GF-D8 (cell line): Measurements from ENCODE around the gene LUC7L.
"Not testable (repeated sequence)": the region's sequence is repeated elsewhere in the genome, so short reads cannot be mapped to it uniquely, and the experiment has no call there.

ENCODE experiments used
- DNase-seq: peaks from one replicate; lab custom pipeline; 2025; lab: John Stamatoyannopoulos, UW

The LUC7L gene, protein sequence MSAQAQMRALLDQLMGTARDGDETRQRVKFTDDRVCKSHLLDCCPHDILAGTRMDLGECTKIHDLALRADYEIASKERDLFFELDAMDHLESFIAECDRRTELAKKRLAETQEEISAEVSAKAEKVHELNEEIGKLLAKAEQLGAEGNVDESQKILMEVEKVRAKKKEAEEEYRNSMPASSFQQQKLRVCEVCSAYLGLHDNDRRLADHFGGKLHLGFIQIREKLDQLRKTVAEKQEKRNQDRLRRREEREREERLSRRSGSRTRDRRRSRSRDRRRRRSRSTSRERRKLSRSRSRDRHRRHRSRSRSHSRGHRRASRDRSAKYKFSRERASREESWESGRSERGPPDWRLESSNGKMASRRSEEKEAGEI

DNA sequence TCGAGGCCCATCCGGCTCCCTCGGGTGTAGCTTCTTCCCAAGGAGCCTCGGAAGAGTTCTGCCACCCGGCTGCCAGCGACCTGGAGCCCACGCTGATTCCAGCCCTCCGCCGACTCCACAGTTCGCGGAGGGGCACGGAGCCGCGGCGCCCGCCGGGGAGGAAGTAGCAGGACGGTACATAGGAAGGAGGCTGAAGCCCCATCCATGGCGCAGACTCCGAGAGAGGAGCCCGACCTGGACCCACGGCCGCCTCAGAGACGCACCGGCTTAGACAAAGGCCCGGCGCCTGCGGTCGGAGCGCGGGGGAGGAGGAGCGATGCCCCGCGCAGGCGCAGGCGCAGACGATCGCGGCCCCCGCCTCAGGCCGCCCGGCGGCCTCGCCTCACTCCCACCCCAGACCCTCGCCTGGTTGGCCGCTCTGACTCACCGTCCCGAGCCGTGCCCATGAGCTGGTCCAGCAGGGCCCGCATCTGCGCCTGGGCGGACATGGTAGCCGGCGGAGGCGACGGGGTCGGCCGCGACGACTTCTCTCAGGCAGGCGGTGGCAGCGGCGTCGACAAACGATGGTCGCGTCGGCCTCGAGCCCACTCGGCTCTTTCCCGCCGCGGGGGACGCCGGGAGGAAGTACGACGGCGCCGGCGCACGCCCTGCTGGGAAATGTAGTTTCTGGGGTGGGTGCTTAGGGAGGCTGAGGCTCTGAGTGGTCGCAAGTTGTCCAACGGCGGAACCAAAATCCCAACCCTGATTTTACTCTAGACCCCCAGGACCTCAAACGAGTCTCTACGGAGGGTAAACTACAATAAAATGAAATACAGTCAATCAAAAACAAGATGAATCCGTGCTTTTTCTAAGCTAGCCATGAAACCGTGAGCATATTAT, at the start of gene LUC7L:
Gene LUC7L, minus strand, starts transcription at position 598 of the 879 bp plus-strand sequence. Its CDS starts 110 bp downstream, at position 488.
- DNase-seq = peak; percentile 50

DNA sequence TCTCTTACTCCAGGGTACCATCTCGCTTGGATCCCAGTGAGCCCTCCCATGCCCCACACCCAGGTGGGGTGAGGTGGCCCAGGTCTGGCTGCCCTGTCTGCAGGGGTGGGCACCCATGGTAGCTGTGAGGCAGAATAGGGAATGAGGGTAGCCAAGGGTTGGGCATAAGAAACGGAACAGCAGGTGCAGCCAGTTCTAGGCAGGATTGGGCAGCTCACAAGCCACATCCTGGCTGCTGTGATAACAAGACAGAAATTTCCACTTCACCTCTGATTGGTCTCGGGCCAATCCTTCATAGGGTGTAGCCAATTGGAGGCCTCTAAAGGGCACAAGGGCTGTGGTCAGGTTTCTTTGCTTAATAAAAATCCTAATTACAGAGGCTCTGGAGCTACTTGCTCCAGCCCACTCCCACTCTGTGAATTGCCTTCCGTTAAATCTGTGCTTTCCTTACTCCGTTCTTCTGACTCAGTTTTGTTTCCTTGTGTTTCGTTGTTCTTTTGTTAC, 49.7 kb upstream of the LUC7L start:
- peak; percentile 65 for DNase-seq

DNA sequence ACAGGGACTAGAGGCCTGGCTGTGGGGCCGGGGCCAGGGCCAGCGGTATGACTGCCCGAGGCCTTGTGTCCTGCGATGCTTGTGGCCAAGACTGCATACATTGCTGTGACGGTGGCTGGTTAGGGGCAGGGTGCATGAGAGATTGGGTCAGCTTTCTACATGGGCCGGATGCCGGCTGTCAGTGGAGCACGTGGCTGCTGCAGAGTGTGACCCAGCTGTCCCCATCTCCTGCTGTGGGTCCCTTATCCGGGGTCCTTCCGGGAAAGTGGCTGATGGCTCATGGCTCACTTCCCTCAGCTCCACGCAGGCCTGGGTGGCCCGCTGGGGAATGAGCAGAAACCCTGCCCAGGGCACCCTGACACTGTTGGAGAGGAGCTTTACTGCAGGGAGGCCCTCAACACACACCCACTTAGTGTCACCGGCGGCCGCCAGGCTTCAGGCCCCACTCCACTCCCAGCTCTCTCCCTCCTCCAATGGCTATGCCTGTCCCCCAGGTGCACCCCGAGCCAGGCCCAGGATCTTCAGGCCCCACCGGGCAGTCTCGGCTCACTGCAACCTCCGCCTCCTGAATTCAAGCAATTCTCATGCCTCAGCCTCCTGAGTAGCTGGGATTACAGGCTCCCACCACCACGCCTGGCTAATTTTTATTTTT, 47.3 kb upstream of the LUC7L start:
- no peak for DNase-seq

DNA sequence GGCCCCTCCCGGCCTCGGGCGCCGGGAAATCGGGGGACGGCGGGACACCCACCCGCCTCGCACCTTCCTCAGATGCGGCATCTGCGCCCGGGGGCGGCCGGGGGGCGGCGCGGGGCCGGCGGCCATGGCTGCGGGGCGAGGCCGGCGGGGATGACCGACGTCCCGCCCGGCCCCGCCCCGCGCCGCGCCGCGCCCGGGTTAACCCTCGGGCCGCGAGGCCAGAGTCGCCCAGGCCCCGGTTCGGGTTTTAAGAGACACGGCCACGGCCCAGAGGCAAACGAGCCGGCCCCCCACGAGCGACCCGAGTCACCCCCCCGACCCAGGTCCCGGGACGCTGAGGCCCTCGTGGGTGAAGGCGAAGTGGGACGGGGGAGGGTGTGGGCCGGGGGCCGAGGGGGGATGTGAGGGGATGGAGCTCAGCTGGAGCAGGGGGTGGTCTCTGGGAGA, 46.6 kb upstream of the LUC7L start, which contains the start of gene RGS11:
Gene RGS11, minus strand, starts transcription at position 159 of the 447 bp plus-strand sequence. Its CDS starts 33 bp downstream, at position 126.
- DNase-seq = no peak

- no peak for DNase-seq
These were observed 45.9 kb upstream of the LUC7L start for GRCh38 chr16:275041-275641.

DNA sequence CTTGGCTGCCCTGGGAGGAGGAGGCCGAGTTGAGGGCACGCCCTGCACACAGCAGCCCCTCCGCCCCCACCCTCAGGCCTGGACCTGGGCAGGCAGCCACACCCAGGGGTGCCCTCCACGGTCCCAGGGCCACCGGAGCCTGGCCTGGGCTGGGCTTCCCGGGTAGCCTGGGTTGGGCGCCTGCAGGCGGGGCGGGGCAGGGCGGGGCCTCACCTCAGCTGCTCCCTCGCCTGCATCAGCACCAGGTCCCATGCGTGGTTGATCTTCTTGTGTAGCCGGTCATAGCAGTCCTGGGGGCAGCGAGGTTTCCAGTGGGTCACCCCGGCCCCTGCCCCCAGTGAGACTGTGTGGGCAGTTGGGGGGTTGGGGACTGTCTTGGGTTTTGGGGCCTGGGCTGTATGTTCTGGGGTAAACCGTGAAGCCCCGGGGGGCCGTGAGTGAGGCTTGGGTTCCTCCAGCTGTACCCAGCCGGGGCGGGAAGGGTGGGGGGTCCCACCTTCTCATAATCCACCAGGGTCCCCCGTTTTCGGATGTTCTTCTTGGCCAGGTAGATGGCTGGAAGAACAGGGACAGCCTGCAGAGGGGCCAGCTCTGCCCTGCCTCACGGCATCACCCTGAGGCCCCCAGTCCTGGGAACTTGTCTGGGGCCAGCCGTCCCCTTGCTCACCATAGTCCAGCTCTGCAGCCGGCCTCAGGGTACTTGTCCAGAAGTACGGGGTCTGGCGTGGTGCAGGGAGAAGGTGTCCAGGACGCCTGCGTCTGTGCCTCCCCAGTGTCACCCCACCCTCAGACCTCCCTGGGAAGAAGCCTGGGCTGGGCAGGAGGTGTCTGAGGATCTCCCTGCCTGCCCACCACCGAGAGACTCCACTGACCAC, 44.5 kb upstream of the LUC7L start:
- no peak for DNase-seq

GRCh38 chr16:272633-273546, 43.6 kb upstream of the LUC7L start:
- no peak for DNase-seq

- DNase-seq = no peak
These were observed 41.4 kb upstream of the LUC7L start for GRCh38 chr16:270381-271255.

- DNase-seq = no peak
These were observed 40.0 kb upstream of the LUC7L start for GRCh38 chr16:269061-269796.

- no peak for DNase-seq
These were observed 39.1 kb upstream of the LUC7L start for GRCh38 chr16:268141-269053.

DNA sequence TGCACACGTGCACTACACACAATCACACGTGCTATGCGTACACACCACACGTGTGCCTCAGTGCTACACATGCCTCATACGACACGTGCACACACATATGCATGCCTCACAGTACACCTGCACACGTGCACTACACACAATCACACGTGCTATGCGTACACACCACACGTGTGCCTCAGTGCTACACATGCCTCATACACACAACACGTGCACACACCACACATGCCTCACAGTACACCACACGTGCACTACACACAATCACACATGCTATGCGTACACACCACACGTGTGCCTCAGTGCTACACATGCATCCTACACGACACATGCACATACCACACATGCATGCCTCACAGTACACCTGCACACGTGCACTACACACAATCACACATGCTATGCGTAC, 38.3 kb upstream of the LUC7L start:
- not testable (repeated sequence) for DNase-seq

GRCh38 chr16:266258-267164, 37.3 kb upstream of the LUC7L start:
- DNase-seq = no peak

DNA sequence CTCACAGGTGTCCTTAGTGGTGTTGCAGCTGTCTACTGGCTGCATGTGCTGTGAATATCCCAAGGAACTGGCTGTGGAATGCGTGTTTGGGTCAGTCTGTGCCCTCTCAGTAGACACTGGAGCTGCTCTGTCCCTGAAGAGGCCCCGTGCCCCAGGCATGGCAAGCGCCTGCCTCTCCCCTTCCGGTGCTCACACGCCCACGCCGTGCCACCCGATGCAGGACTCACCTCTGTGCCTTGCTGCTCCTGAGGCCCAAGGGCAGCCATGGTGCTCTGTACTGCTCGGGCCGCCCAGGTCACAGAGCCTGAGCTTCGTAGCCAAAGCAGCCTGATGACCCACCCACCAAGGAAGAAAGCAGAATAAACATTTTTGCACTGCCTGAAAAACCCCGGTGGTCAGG, 36.5 kb upstream of the LUC7L start:
- no peak for DNase-seq

DNA sequence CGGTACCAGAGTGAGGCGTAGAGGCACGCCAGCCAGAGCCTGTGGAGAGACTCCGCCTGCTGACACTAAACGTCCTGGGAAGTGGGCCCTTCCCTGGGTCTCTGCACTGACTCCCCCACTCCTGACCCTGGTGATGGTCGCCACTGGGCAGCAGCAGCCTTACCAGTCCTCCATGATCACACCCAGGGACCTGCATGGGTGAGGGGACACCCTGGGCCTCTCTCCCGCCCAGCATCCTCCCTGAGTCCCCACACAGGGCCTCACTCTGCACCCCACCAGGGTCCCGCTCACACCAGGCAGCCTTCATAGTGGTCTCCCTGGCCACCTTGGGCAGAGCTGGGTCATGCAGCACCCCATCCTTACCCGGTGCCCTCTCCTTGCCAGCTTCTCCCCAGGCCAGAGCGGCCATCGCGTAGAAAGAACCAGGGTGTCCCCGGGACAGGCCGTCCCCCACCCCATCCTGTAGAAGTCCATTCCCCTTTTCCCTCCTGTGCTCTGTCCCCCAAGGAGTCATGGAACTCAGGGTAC, 35.8 kb upstream of the LUC7L start:
- no peak for DNase-seq

GRCh38 chr16:264440-264951, 35.2 kb upstream of the LUC7L start:
- DNase-seq = no peak
